ENCODE measurements around the gene OR9G4. TPM values are rescaled to one million over a fixed set of nuclear protein-coding genes. Genes with fewer than 3 reads are reported as not detected.
A peak's percentile ranks its signal among the peaks of the same experiment; 100 is the strongest.

The OR9G4 gene
- total RNA-seq (not detected), polyA plus RNA-seq (not detected)
- long read RNA-seq, donor 1: 0 reads
- long read RNA-seq, donor 2: 0 reads
- long read RNA-seq, donor 3: 0 reads

GRCh38 chr11:56748597-56748996, at the start of gene OR9G4:
TSS of gene OR9G4 (minus strand) at chr11:56748697. CDS start at chr11:56743766, 4,931 bp downstream.
- 53 to 68% methylated on average over 1 of the region's 1 CpG for WGBS, 2 donors
- no peak for DNase-seq
- no peak within 1 kb of the TSS for H3K4me3 ChIP-seq
- no peaks in the 10 kb centered on the region for H3K27me3 ChIP-seq
- H3K9me3 ChIP-seq: peaks cover 0 to 4% (median 0%) of the 10 kb centered on the region in 11 donors
- H3K36me3 ChIP-seq: no peaks in the 10 kb centered on the region
- no peaks in the 10 kb centered on the region for H3K4me1 ChIP-seq
- TF ChIP-seq, protein P1, sequence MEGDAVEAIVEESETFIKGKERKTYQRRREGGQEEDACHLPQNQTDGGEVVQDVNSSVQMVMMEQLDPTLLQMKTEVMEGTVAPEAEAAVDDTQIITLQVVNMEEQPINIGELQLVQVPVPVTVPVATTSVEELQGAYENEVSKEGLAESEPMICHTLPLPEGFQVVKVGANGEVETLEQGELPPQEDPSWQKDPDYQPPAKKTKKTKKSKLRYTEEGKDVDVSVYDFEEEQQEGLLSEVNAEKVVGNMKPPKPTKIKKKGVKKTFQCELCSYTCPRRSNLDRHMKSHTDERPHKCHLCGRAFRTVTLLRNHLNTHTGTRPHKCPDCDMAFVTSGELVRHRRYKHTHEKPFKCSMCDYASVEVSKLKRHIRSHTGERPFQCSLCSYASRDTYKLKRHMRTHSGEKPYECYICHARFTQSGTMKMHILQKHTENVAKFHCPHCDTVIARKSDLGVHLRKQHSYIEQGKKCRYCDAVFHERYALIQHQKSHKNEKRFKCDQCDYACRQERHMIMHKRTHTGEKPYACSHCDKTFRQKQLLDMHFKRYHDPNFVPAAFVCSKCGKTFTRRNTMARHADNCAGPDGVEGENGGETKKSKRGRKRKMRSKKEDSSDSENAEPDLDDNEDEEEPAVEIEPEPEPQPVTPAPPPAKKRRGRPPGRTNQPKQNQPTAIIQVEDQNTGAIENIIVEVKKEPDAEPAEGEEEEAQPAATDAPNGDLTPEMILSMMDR (IDR thresholded peaks at IDR 0.05): no peak
- no peak within 1 kb of the TSS for H3K27ac ChIP-seq
- no peak for ATAC-seq
- intact Hi-C loops (cut with DNase I): loop anchor here in 1 of 10 donors (10.0 kb wide), 1 partner anchor 64 kb away; no protein-coding TSS in a partner anchor

DNA sequence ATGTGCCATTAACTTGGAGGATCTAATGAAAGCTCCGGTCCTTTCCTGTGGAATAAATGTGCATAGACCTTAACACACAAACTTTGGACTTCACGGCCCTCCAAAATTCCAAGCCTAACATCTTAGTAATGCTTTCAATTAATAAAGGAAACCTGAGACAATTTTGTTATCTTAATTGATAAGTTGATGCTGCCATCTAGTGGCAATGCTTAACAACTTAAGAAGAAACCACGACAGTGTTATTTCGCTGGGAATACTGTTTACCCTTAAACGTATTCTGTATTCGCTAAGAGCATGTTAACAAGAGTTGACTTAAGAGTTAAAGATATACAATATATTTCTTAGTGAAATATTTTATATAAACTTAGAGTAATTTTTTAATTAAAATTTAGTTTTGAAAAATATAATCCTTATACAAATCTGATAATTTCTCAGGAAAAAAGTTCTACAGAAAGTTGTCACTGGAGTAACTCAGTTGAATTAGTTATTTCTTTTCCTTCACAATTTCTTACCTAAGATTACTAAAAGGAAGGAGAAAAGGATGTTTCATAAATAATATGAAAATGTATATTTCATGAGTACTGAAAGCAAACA, 35.0 kb upstream of the OR9G4 start:
- H3K4me1 ChIP-seq: no peaks in the 10 kb centered on the region
- TF ChIP-seq, protein P1 (IDR thresholded peaks at IDR 0.05): peak in 8 of 9 donors; percentile 8 to 71 (median 62)
- ATAC-seq (no peak), DNase-seq (no peak)
- H3K27ac ChIP-seq: no peak overlapping the region
- H3K4me3 ChIP-seq: no peak overlapping the region
- peaks cover 0 to 5% (median 0%) of the 10 kb centered on the region in 7 donors for H3K27me3 ChIP-seq
- WGBS, 2 donors: 12 to 13% methylated on average over 6 of the region's 6 CpGs
- H3K36me3 ChIP-seq: no peaks in the 10 kb centered on the region
- H3K9me3 ChIP-seq: peaks cover 0 to 15% (median 0%) of the 10 kb centered on the region in 11 donors
- intact Hi-C loops (cut with DNase I): loop anchor here in 8 of 10 donors (5.0 to 10.0 kb wide), 4 partner anchors 159 to 841 kb away; no protein-coding TSS in a partner anchor

DNA sequence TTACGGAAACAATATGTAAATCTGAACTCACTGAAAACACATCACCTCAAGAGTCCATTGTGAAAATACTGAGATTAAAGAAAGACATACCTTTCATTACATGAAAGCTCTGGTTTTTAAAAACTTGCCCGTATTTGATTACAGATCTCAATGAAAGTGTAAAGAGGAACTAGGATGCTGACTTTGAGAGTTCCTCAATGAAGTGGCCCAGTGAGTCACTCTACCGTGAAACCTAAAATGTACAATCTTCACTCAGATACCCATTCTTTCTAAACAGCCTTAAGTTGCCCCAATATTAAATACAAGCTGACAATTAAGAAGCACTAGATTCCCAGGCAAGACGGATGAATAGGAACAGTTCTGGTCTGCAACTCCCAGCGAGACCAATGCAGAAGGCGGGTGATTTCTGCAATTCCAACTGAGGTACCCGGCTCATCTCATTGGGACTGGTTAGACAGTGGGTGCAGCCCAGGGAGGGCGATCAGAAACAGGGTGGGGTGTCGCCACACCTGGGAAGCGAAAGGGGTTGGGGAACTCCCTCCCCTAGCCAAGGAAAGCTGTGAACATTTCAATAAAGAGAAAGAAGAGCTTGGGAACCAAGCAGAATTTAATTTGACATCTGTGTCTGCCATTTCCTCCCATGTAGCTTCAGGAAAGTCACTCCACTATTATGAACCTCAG, 33.8 kb upstream of the OR9G4 start:
- H3K27ac ChIP-seq: no peak overlapping the region
- 88 to 90% methylated on average over 10 of the region's 10 CpGs for WGBS, 2 donors
- H3K36me3 ChIP-seq: no peaks in the 10 kb centered on the region
- intact Hi-C loops (cut with DNase I): loop anchor here in 8 of 10 donors (5.0 to 10.0 kb wide), 4 partner anchors 158 to 840 kb away; no protein-coding TSS in a partner anchor
- TF ChIP-seq, protein P1 (IDR thresholded peaks at IDR 0.05): no peak
- no peaks in the 10 kb centered on the region for H3K4me1 ChIP-seq
- H3K27me3 ChIP-seq: peaks cover 0 to 5% (median 0%) of the 10 kb centered on the region in 7 donors
- no peak overlapping the region for H3K4me3 ChIP-seq
- peaks cover 0 to 15% (median 0%) of the 10 kb centered on the region in 11 donors for H3K9me3 ChIP-seq
- DNase-seq (no peak), ATAC-seq (no peak)

DNA sequence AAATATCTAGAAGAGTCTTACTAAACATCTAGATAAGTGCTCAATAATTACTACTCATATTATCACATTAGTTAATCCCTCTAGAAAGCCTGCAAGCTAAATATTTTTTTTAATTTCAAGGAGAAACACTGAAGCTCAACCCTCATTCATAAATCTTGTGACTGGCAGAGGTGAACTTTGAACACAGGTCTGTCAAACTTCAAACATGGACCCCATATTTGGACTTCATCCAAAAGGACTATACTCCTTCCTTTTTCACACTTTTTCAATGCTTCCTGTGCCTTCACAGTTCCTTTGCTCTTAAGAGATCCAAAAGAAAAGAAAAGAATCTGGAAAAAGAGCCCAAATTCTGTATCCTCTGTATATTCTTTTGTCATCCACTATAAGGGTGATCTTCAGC, 28.3 kb upstream of the OR9G4 start:
- intact Hi-C loops (cut with DNase I): loop anchor here in 2 of 10 donors (10.0 kb wide), 2 partner anchors 152 to 842 kb away; partner anchors contain the start of gene OR5I1 (in 1 of the 2)
- ATAC-seq (no peak), DNase-seq (no peak)
- Histone ChIP-seq H3K4me3 (no peak overlapping the region), H3K36me3 (no peaks in the 10 kb centered on the region), H3K9me3 (no peaks in the 10 kb centered on the region), H3K27me3 (peaks cover 0 to 5% (median 0%) of the 10 kb centered on the region in 7 donors), H3K4me1 (no peaks in the 10 kb centered on the region), H3K27ac (no peak overlapping the region)
- TF ChIP-seq, protein P1 (IDR thresholded peaks at IDR 0.05): no peak

All from heart right ventricle (tissue), 16 donors.